Glutamatergic neuron (in vitro differentiated cells): ENCODE results near the gene TRAF2. TPM values are rescaled to one million over a fixed set of nuclear protein-coding genes. Genes with fewer than 3 reads are reported as not detected.

Source experiments
- DNase-seq: peaks from one replicate; pipeline ENCODE4 v3.0.0; 2022
- H3K27ac Mint-ChIP-seq: one replicate; pipeline ENCODE4 v1.8.0; 2020; ENCODE audit warnings: mild to moderate bottlenecking, mixed read lengths, inconsistent platforms; ENCODE audit not compliant: unreplicated experiment
- H3K27me3 Mint-ChIP-seq: one replicate; pipeline ENCODE4 v1.8.0; 2020; ENCODE audit warnings: mild to moderate bottlenecking, moderate library complexity, mixed read lengths, inconsistent platforms; ENCODE audit not compliant: unreplicated experiment
- H3K36me3 Mint-ChIP-seq: one replicate; pipeline ENCODE4 v1.8.0; 2020; ENCODE audit warnings: mild to moderate bottlenecking, mixed read lengths, inconsistent platforms; ENCODE audit not compliant: unreplicated experiment
- H3K4me1 Mint-ChIP-seq: one replicate; pipeline ENCODE4 v1.8.0; 2020; ENCODE audit warnings: mild to moderate bottlenecking, low read depth, mixed read lengths, inconsistent platforms; ENCODE audit not compliant: unreplicated experiment
- H3K4me3 Mint-ChIP-seq: one replicate; pipeline ENCODE4 v1.8.0; 2020; ENCODE audit warnings: mild to moderate bottlenecking, mixed read lengths, inconsistent platforms; ENCODE audit not compliant: unreplicated experiment
- H3K9me3 Mint-ChIP-seq: one replicate; pipeline ENCODE4 v1.8.0; 2020; ENCODE audit warnings: mild to moderate bottlenecking, moderate library complexity, mixed read lengths, inconsistent platforms; ENCODE audit not compliant: unreplicated experiment
- CTCF ChIP-seq: fragments of 200-600 bp; sonication (generic); IDR thresholded peaks from one replicate; pipeline ENCODE4 v1.5.0; 2021; ENCODE audit not compliant: partially characterized antibody, unreplicated experiment
- total RNA-seq: library from RNA; stranded (reverse); fragmentation: NEBNext Ultra II Directional; extraction: Animal tissue kit (Norgen Biotek cat#: 25700); gene quantifications from one replicate; pipeline ENCODE4 v1.2.1, GENCODE V29; 2021; ENCODE audit not compliant: unreplicated experiment

Gene TRAF2
- total RNA-seq, 1 donor from 2014 or later: 27.3 TPM

GRCh38 chr9:136958473-136958872 is 72.2 kb downstream of the TRAF2 start:
- Mint-ChIP-seq H3K4me3 (no peak overlapping the region), H3K9me3 (peaks cover 12% of the 10 kb centered on the region), H3K27me3 (peaks cover 8% of the 10 kb centered on the region), H3K36me3 (no peaks in the 10 kb centered on the region), H3K27ac (no peak overlapping the region), H3K4me1 (peaks cover 6% of the 10 kb centered on the region)
- no peak for TF ChIP-seq CTCF
- no peak for DNase-seq

DNA sequence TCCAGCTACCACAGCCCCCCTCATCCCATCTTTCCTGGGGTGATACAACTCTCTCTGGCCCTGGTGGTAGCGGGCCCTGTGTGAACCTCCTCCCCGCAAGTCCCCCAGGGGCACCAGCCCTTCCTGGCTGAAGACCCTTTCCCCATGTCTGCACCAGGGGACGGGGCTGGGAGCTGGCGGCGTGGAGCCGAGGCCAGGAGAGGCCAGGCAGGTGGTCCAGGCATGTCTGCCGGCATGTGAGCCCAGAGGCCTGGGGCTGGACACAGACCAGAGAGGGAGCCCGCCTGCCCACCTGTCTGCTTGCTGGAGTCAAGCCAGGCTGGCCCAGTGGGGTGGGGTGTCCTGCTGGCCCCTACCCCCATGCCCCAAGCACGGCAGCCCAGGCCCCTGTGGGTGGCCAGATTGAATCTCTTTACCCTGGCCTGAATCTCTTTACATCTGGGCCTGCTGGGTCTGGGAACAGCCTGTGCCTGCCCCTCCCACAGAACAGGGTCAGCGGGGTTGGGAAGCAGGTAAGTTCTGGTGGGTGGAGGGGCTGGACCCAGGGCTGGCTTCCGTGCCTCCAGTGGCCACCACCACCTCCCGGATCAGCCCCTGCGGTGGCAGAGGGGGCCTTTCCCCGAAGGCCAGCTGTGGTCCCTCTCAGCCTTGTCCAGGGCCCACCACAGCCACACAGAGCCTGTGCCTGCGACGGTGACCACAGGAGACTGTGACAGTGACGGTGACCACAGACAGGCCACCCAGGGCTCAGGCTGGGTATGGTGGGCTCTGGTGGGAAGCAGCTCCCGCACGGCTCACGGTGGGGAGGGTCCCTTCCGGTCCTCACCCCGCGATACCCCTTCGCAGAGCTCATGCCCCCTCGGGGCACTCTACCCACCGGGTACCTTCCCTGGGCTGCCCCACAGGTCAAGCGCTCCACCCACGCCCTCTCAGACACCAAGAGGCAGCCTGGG is 72.9 kb downstream of the TRAF2 start:
- H3K36me3 Mint-ChIP-seq: no peaks in the 10 kb centered on the region
- H3K27me3 Mint-ChIP-seq: peaks cover 8% of the 10 kb centered on the region
- no peak overlapping the region for H3K4me3 Mint-ChIP-seq

DNA sequence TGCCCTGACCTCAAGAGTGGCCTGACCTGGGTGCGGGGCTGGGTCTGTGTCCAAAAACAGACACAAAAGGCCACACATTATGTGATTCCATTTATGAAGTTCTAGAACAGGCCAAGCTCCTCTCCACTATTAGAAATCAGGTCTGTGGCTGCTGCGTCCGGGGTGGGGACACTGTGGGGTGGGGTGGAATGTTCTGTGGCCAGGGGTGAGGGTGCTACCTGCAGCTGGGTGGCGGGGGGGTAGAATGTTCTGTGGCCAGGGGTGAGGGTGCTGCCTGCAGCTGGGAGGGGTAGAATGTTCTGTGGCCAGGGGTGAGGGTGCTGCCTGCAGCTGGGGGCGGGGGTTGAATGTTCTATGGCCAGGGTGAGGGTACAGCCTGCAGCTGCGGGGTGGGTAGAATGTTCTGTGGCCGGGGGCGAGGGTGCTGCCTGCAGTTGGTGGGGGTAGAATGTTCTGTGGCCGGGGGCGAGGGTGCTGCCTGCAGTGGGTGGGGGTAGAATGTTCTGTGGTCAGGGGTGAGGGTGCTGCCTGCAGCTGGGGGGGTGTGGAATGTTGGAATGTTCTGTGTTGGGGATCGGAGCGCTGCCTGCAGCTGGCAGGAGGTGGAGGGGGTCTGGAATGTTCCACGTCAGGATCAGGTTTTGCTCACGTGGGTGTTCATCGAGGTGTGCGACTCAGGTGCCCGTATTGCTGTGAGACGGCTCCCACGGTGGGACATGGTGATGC is 74.1 kb downstream of the TRAF2 start:
- Mint-ChIP-seq H3K4me3 (no peak overlapping the region), H3K36me3 (no peaks in the 10 kb centered on the region), H3K27me3 (peaks cover 6% of the 10 kb centered on the region), H3K27ac (no peak overlapping the region), H3K4me1 (peaks cover 7% of the 10 kb centered on the region), H3K9me3 (peaks cover 10% of the 10 kb centered on the region)
- no peak for TF ChIP-seq CTCF
- DNase-seq: no peak

More for the DNA sequence above, 72.9 kb downstream of the TRAF2 start:
- Mint-ChIP-seq H3K27ac (no peak overlapping the region), H3K9me3 (peaks cover 12% of the 10 kb centered on the region), H3K4me1 (peaks cover 6% of the 10 kb centered on the region)
- no peak for DNase-seq
- TF ChIP-seq CTCF: no peak

GRCh38 chr9:136960938-136961275 is 74.6 kb downstream of the TRAF2 start:
- no peak for TF ChIP-seq CTCF
- peaks cover 6% of the 10 kb centered on the region for H3K27me3 Mint-ChIP-seq
- no peak for DNase-seq
- no peak overlapping the region for H3K4me3 Mint-ChIP-seq
- H3K4me1 Mint-ChIP-seq: peaks cover 7% of the 10 kb centered on the region
- peaks cover 10% of the 10 kb centered on the region for H3K9me3 Mint-ChIP-seq
- no peaks in the 10 kb centered on the region for H3K36me3 Mint-ChIP-seq
- no peak overlapping the region for H3K27ac Mint-ChIP-seq
